Measurements from ENCODE around the gene SHISAL2A. TPM values are rescaled to one million over a fixed set of nuclear protein-coding genes. Genes with fewer than 3 reads are reported as not detected.

SHISAL2A gene
- total and polyA plus RNA-seq, 2 of the 4 experiments (the other 2 are of a cell fraction), result not detected

DNA sequence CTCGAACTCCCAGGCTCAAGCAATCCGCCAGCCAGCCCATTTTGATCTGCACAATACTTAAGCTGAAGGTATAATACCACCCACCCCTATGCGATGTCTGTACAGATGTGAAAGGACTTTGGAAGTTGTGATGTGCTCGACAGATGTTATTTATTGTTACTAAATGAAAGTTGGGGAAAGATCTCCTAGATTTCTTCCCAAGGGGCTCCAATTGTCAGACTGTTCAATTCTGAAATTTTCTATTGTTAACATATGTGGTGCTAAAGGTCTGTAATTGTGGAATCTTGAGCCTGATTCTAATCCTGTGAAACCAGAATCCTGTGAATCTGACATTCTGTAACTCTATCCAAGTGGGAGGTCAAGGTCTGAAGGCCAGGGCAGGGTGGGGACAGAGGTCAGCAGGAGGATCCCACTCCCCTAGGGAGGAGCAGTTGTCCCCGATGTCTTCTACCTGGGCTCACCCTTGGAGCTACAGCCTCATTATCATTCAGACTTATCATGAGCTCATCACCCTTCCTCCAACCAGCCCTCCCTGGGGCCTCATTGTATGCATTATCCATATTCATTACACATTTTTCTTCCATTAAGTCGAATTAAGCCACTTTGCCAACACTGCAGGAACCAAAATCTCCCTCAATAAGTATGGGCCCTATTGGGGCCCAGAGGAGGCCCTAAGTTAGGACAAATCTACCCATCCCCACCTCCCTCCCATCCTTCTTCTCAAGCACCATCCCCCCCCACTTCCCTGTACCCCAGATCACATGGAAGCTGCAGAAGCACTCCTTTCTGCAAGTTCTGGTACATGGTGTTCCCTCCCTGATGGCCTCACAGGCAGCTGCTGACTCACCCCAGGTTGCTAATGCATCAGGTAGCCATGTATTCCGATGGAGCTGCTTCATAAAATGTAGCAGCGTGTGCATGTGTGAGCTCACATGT is 32.3 kb downstream of the SHISAL2A start (continued):
- TF ChIP-seq, protein P1, sequence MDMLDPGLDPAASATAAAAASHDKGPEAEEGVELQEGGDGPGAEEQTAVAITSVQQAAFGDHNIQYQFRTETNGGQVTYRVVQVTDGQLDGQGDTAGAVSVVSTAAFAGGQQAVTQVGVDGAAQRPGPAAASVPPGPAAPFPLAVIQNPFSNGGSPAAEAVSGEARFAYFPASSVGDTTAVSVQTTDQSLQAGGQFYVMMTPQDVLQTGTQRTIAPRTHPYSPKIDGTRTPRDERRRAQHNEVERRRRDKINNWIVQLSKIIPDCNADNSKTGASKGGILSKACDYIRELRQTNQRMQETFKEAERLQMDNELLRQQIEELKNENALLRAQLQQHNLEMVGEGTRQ (IDR thresholded peaks at IDR 0.05; ENCODE audit: low read depth, low read length), result no peak

DNA sequence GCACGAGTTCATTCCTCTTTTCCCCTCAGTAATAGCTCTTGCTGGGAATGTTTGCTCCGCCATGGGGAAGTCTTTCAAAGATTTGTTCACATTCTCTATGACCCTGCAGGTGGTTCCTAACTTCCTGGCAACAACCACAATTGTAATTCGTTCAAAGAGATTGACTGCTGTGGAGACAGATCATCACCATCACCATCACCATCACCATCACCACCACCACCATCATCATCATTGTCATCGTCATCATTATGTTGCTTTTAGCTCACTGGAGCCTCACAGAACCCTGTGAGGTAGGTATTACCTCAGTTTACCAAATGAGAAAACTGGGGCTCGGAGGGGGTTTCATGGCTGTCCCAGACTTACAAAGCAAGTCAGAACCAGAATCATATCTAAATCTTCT is 34.3 kb downstream of the SHISAL2A start:
- BruUV-seq (replicated peaks), result no TSS peak
- H2BK15ac ChIP-seq (ENCODE audit: low read depth, low read length), result no peak overlapping the region
- H2BK5ac ChIP-seq (ENCODE audit: low read depth, low read length, poor library complexity, severe bottlenecking), result no peak overlapping the region
- H4K20me1 ChIP-seq (ENCODE audit: insufficient read depth, low read length), result no peaks in the 10 kb centered on the region
- H3K9me1 ChIP-seq (ENCODE audit: insufficient read depth, low read length), result peaks cover 10% of the 10 kb centered on the region; the same call in 1 of the 2 replicates
- H3K9me3 ChIP-seq (ENCODE audit: control insufficient read depth, insufficient read depth, low read length), result no peaks in the 10 kb centered on the region
- no peak overlapping the region for H2AK9ac ChIP-seq (replicated peaks; ENCODE audit: low read depth, low read length, poor library complexity)
- no peak overlapping the region for H2BK20ac ChIP-seq (ENCODE audit: low read depth, low read length)
- dilution Hi-C loops (cut with HindIII; ENCODE audit: low sequenced_read_pairs, unreplicated experiment) (no loop called here), in situ Hi-C loops (cut with MboI; ENCODE audit: low sequenced_read_pairs) (no loop called here), intact Hi-C loops (cut with micrococcal nuclease) (loop anchor here (5.0 kb wide), 1 partner anchor 135 kb away; no protein-coding TSS in a partner anchor)
- no peak overlapping the region for H3K4me3 ChIP-seq (ENCODE audit: insufficient read depth, low read depth, low read length)
- POLR2A ChIA-PET (ENCODE audit: unreplicated experiment), result no interaction called here
- no peak overlapping the region for H3K4ac ChIP-seq (ENCODE audit: low read depth, low read length)
- DNase-seq, result no peak
- ATAC-seq (ENCODE audit: low read depth), result no peak
- no peak overlapping the region for H3K56ac ChIP-seq (ENCODE audit: extremely low read depth, insufficient read depth, low read length)
- no CpG with 5 or more reads among the region's 5 CpGs for WGBS, 2 experiments (ENCODE audit: extremely low coverage in 2 of 2, insufficient read length in 1 of 2)
- H3K14ac ChIP-seq (replicated peaks; ENCODE audit: low read depth, low read length), result no peak overlapping the region
- CTCF ChIA-PET, result interaction anchor here (0.6 kb wide), 1 partner anchor 198 kb away, joined by 4 read pairs; no protein-coding TSS in a partner anchor
- H2AK5ac ChIP-seq (ENCODE audit: low read depth, low read length), result no peak overlapping the region
- H2AFZ ChIP-seq (replicated peaks; ENCODE audit: low read length, poor library complexity), result no peak overlapping the region
- H4K5ac ChIP-seq (ENCODE audit: low read depth, low read length), result no peak overlapping the region
- H3K23ac ChIP-seq (ENCODE audit: low read depth, low read length), result no peak overlapping the region
- no peak overlapping the region for H3K18ac ChIP-seq (ENCODE audit: low read depth, low read length)
- H3K9ac ChIP-seq (ENCODE audit: low read depth, low read length), result no peak overlapping the region
- H3K27ac ChIP-seq (ENCODE audit: insufficient read depth, low read length), result no peak overlapping the region
- no peak overlapping the region for H2BK120ac ChIP-seq (ENCODE audit: low read depth, low read length)
- no peak overlapping the region for H4K8ac ChIP-seq (ENCODE audit: low read depth in 2 of 2, low read length in 2 of 2)
- H3K27me3 ChIP-seq (ENCODE audit: control insufficient read depth, insufficient read depth, low read length), result no peaks in the 10 kb centered on the region
- H3K79me1 ChIP-seq (ENCODE audit: low read depth in 1 of 2, low read length in 2 of 2), result no peaks in the 10 kb centered on the region
- no peaks in the 10 kb centered on the region for H3K36me3 ChIP-seq (ENCODE audit: control insufficient read depth, insufficient read depth, low read length)
- H3K4me2 ChIP-seq (ENCODE audit: low read depth, low read length), result no peak overlapping the region
- H4K91ac ChIP-seq (ENCODE audit: insufficient read depth, low read depth, low read length), result no peak overlapping the region
- H3K4me1 ChIP-seq (ENCODE audit: control insufficient read depth, insufficient read depth, low read length), result peaks cover 11% of the 10 kb centered on the region
- TF ChIP-seq RFX5 (IDR thresholded peaks at IDR 0.05; ENCODE audit: low read depth, low read length) (no peak), NFE2L2 (IDR thresholded peaks at IDR 0.05; ENCODE audit: low read depth, low read length) (no peak), CHD1 (IDR thresholded peaks at IDR 0.05; ENCODE audit: low read depth, low read length) (no peak), SMC3 (IDR thresholded peaks at IDR 0.05; ENCODE audit: low read depth, low read length) (no peak), MAFK (IDR thresholded peaks at IDR 0.05; ENCODE audit: low read depth, low read length) (no peak), BHLHE40 (IDR thresholded peaks at IDR 0.05; ENCODE audit: low read depth, low read length) (no peak), MAZ (IDR thresholded peaks at IDR 0.05; ENCODE audit: borderline replicate concordance, low read depth, low read length) (no peak), RCOR1 (IDR thresholded peaks at IDR 0.05; ENCODE audit: insufficient replicate concordance, low read length) (no peak), CEBPB (IDR thresholded peaks at IDR 0.05; ENCODE audit: low read depth, low read length) (no peak), POLR2A (IDR thresholded peaks at IDR 0.05; ENCODE audit: low read depth, low read length) (no peak), FOS (IDR thresholded peaks at IDR 0.05; ENCODE audit: low read depth, low read length) (no peak)
- TF ChIP-seq, protein P2, sequence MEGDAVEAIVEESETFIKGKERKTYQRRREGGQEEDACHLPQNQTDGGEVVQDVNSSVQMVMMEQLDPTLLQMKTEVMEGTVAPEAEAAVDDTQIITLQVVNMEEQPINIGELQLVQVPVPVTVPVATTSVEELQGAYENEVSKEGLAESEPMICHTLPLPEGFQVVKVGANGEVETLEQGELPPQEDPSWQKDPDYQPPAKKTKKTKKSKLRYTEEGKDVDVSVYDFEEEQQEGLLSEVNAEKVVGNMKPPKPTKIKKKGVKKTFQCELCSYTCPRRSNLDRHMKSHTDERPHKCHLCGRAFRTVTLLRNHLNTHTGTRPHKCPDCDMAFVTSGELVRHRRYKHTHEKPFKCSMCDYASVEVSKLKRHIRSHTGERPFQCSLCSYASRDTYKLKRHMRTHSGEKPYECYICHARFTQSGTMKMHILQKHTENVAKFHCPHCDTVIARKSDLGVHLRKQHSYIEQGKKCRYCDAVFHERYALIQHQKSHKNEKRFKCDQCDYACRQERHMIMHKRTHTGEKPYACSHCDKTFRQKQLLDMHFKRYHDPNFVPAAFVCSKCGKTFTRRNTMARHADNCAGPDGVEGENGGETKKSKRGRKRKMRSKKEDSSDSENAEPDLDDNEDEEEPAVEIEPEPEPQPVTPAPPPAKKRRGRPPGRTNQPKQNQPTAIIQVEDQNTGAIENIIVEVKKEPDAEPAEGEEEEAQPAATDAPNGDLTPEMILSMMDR (conservative IDR thresholded peaks at IDR 0.05; ENCODE audit: low read depth, low read length), result no peak
- TF ChIP-seq, protein P1 (IDR thresholded peaks at IDR 0.05; ENCODE audit: low read depth, low read length), result no peak
